Liver (tissue), 9 donors: ENCODE results near the gene SERPINB2. TPM values are rescaled to one million over a fixed set of nuclear protein-coding genes. Genes with fewer than 3 reads are reported as not detected.

Source experiments
- DNase-seq: peaks from one replicate; pipeline ENCODE4 v3.0.0-alpha.2; 2017; ENCODE audit warnings: low spot score
- H3K27ac ChIP-seq, 2 donors: one replicate each; pipeline ENCODE4 v1.7.0; 2013; ENCODE audit warnings: inconsistent platforms in 2 of 2, low read length in 2 of 2, control low read depth in 1 of 2, low read depth in 1 of 2, mild to moderate bottlenecking in 1 of 2
- H3K27me3 ChIP-seq, 4 donors: one replicate each; pipeline versions ENCODE4 v1.6.1 to v1.7.0; 2013; ENCODE audit warnings: low read length in 3 of 4, inconsistent platforms in 1 of 4, mild to moderate bottlenecking in 1 of 4, moderate library complexity in 1 of 4; ENCODE audit not compliant: control insufficient read depth in 4 of 4, insufficient read depth in 4 of 4
- H3K36me3 ChIP-seq, 4 donors: one replicate each; pipeline versions ENCODE4 v1.6.1 to v1.7.0; 2013; ENCODE audit warnings: low read length in 3 of 4, mild to moderate bottlenecking in 3 of 4, low read depth in 1 of 4, moderate library complexity in 1 of 4; ENCODE audit not compliant: control insufficient read depth in 4 of 4, insufficient read depth in 3 of 4
- H3K4me1 ChIP-seq, 4 donors: one replicate each; pipeline versions ENCODE4 v1.6.1 to v1.7.0; 2013; ENCODE audit warnings: low read length in 3 of 4, mild to moderate bottlenecking in 3 of 4, moderate library complexity in 1 of 4; ENCODE audit not compliant: control insufficient read depth in 4 of 4, insufficient read depth in 4 of 4
- H3K4me3 ChIP-seq, 3 donors: one replicate each; pipeline versions ENCODE4 v1.6.1 to v1.7.0; 2013; ENCODE audit warnings: low read length in 3 of 3, control low read depth in 1 of 3, low read depth in 1 of 3, mild to moderate bottlenecking in 1 of 3
- H3K9ac ChIP-seq, 2 donors: one replicate each; pipeline ENCODE4 v1.7.0; 2013; ENCODE audit warnings: low read length in 2 of 2, mild to moderate bottlenecking in 2 of 2, moderate library complexity in 2 of 2, control low read depth in 1 of 2, low read depth in 1 of 2
- H3K9me3 ChIP-seq, 4 donors: one replicate each; pipeline versions ENCODE4 v1.6.1 to v1.7.0; 2013; ENCODE audit warnings: low read length in 3 of 4; ENCODE audit not compliant: control insufficient read depth in 4 of 4
- ATF3 ChIP-seq: IDR thresholded peaks from 2 replicates; pipeline ENCODE4 v1.6.1; 2016; ENCODE audit warnings: antibody characterized with exemption
- CTCF ChIP-seq: fragments of 150-350 bp; IDR thresholded peaks from 2 replicates; pipeline ENCODE4 v1.5.1; 2017; ENCODE audit warnings: improper control_type of control experiment, low read depth, low read length; ENCODE audit not compliant: missing input control
- EGR1 ChIP-seq, 2 donors: IDR thresholded peaks; 2 replicates each; pipeline ENCODE4 v1.6.1; 2016 to 2018; ENCODE audit warnings: antibody characterized with exemption in 2 of 2, low read depth in 2 of 2
- HNF4A ChIP-seq, 2 donors: conservative IDR thresholded peaks; 2 replicates each; pipeline ENCODE4 v1.6.1; 2016; ENCODE audit warnings: antibody characterized with exemption in 2 of 2, mild to moderate bottlenecking in 2 of 2
- HNF4G ChIP-seq: IDR thresholded peaks from 2 replicates; pipeline ENCODE4 v1.6.1; 2016; ENCODE audit warnings: antibody characterized with exemption
- JUND ChIP-seq, 2 donors: IDR thresholded peaks; 2 replicates each; pipeline ENCODE4 v1.6.1; 2016; ENCODE audit warnings: antibody characterized with exemption in 2 of 2
- MAX ChIP-seq: IDR thresholded peaks from 2 replicates; pipeline ENCODE4 v1.6.1; 2016; ENCODE audit warnings: antibody characterized with exemption
- NR2F2 ChIP-seq: IDR thresholded peaks from 2 replicates; pipeline ENCODE4 v1.6.1; 2016; ENCODE audit warnings: antibody characterized with exemption
- RAD21 ChIP-seq, 2 donors: IDR thresholded peaks; 2 replicates each; pipeline ENCODE4 v1.6.1; 2016; ENCODE audit warnings: antibody characterized with exemption in 2 of 2, mild to moderate bottlenecking in 2 of 2
- RXRA ChIP-seq, 2 donors: IDR thresholded peaks; 2 replicates each; pipeline ENCODE4 v1.6.1; 2017 to 2018; ENCODE audit warnings: antibody characterized with exemption in 2 of 2, mild to moderate bottlenecking in 1 of 2
- SP1 ChIP-seq: IDR thresholded peaks from 2 replicates; pipeline ENCODE4 v1.6.1; 2018; ENCODE audit warnings: antibody characterized with exemption, mild to moderate bottlenecking
- TAF1 ChIP-seq: conservative IDR thresholded peaks from 2 replicates; pipeline ENCODE4 v1.6.1; 2016; ENCODE audit warnings: antibody characterized with exemption, mild to moderate bottlenecking
- YY1 ChIP-seq: IDR thresholded peaks from 2 replicates; pipeline ENCODE4 v1.6.1; 2016; ENCODE audit warnings: antibody characterized with exemption, mild to moderate bottlenecking
- ZBTB33 ChIP-seq: IDR thresholded peaks from 2 replicates; pipeline ENCODE4 v1.6.1; 2016; ENCODE audit warnings: antibody characterized with exemption
- WGBS: extraction: QIAGEN DNeasy Blood & Tissue Kit; methylation state at CpG from one replicate; pipeline ENCODE4 v1.1.7; 2013; 5-methylcytosine and 5-hydroxymethylcytosine counted together
- polyA plus RNA-seq, 2 donors: library from polyadenylated mRNA; stranded (reverse) in 1 of 2; unstranded in 1 of 2; fragments of 200-250 nt in 1 of 2; fragments of >200 nt in 1 of 2; fragmentation: Nextera tagmentation in 1 of 2; extraction: Ambion mirVana in 1 of 2; gene quantifications; one replicate each; pipeline versions ENCODE4 v1.2.1 to v1.2.3, GENCODE V29; 2013 to 2015
- total RNA-seq, 2 donors: library from RNA; depleted of rRNA; stranded (reverse); fragments of >200 nt; gene quantifications; one replicate each; pipeline ENCODE4 v1.2.3, GENCODE V29; 2014
- donor health status: healthy.
- donor health status: healthy.
- donor health status: healthy.
- donor health status: healthy.
- donor health status: healthy.

The SERPINB2 gene
- total and polyA plus RNA-seq, 4 donors = 0.02 to 1.7 TPM; not detected in 2

- Histone ChIP-seq H3K27ac (no peak overlapping the region), H3K9me3 (no peaks in the 10 kb centered on the region), H3K9ac (no peak overlapping the region), H3K36me3 (no peaks in the 10 kb centered on the region), H3K27me3 (no peaks in the 10 kb centered on the region), H3K4me1 (no peaks in the 10 kb centered on the region), H3K4me3 (no peak overlapping the region)
- WGBS = 86% methylated on average over 2 of the region's 2 CpGs
- no peak for DNase-seq
- TF ChIP-seq ATF3 = no peak
- no peak for TF ChIP-seq NR2F2
- no peak for TF ChIP-seq CTCF
- no peak for TF ChIP-seq YY1
- no peak for TF ChIP-seq HNF4G
- TF ChIP-seq JUND (IDR thresholded peaks at IDR 0.05) = no peak
- no peak for TF ChIP-seq TAF1
- TF ChIP-seq MAX = no peak
- TF ChIP-seq SP1 = no peak
- TF ChIP-seq HNF4A (conservative IDR thresholded peaks at IDR 0.05) = no peak
- no peak for TF ChIP-seq ZBTB33
- no peak for TF ChIP-seq RAD21 (IDR thresholded peaks at IDR 0.05)
- TF ChIP-seq EGR1 (IDR thresholded peaks at IDR 0.05; ENCODE audit: low read depth in 2 of 2) = no peak
Observed at GRCh38 chr18:63859781-63860475, 27.6 kb upstream of the SERPINB2 start.

GRCh38 chr18:63860531-63860930 is 27.0 kb upstream of the SERPINB2 start:
- Histone ChIP-seq H3K4me1 (no peaks in the 10 kb centered on the region), H3K27ac (no peak overlapping the region), H3K9me3 (no peaks in the 10 kb centered on the region), H3K9ac (no peak overlapping the region), H3K27me3 (no peaks in the 10 kb centered on the region), H3K36me3 (no peaks in the 10 kb centered on the region), H3K4me3 (no peak overlapping the region)
- 94% methylated on average over 2 of the region's 2 CpGs for WGBS
- TF ChIP-seq HNF4G (no peak), YY1 (no peak), RXRA (IDR thresholded peaks at IDR 0.05) (no peak), NR2F2 (no peak), ZBTB33 (no peak), RAD21 (IDR thresholded peaks at IDR 0.05) (no peak)
- no peak for DNase-seq
